Suprapubic skin (tissue), 3 donors: ENCODE measurements around the gene EHMT2.

Source experiments
- CTCF ChIP-seq, 2 donors: fragments of 200-600 bp in 1 of 2; fragments of 450-650 bp in 1 of 2; sonication (generic) in 1 of 2; IDR thresholded peaks; one replicate each; pipeline ENCODE4 v1.5.1; 2016 to 2019; ENCODE audit warnings: antibody characterized with exemption in 2 of 2, mild to moderate bottlenecking in 1 of 2, moderate library complexity in 1 of 2
- EP300 ChIP-seq: sonication (generic); formaldehyde crosslinking; IDR thresholded peaks from one replicate; pipeline ENCODE4 v1.6.1; 2017; ENCODE audit warnings: antibody characterized with exemption
- POLR2A ChIP-seq, 2 donors: fragments of 450-650 bp; IDR thresholded peaks; one replicate each; pipeline ENCODE4 v1.6.1; 2017; ENCODE audit warnings: antibody characterized with exemption in 2 of 2, mild to moderate bottlenecking in 2 of 2, moderate library complexity in 2 of 2

- TF ChIP-seq POLR2A (IDR thresholded peaks at IDR 0.05) = peak; percentile 34 to 70
- TF ChIP-seq EP300 = no peak
- no peak for TF ChIP-seq CTCF (IDR thresholded peaks at IDR 0.05)
These were observed 62.9 kb downstream of the EHMT2 start for GRCh38 chr6:31834367-31835250.
